Measurements from ENCODE around the gene PRPF4. TPM values are rescaled to one million over a fixed set of nuclear protein-coding genes. Genes with fewer than 3 reads are reported as not detected.

PRPF4 gene
- total RNA-seq, 4 donors from 2014 or later, result 13.4 to 20.5 (median 16.5) TPM

- H3K27me3 ChIP-seq, result peaks cover 27% of the 10 kb centered on the region
- TF ChIP-seq POLR2A (IDR thresholded peaks at IDR 0.05) (no peak), EP300 (IDR thresholded peaks at IDR 0.05) (no peak), CTCF (IDR thresholded peaks at IDR 0.05) (no peak), POLR2AphosphoS5 (IDR thresholded peaks at IDR 0.05) (no peak)
- WGBS, 2 donors (ENCODE audit: low coverage in 1 of 2), result 75 to 81% methylated on average over 6 to 8 of the region's 8 CpGs
- H3K9me3 ChIP-seq, result no peaks in the 10 kb centered on the region
- H3K27ac ChIP-seq, result no peak overlapping the region
- no peak overlapping the region for H3K4me3 ChIP-seq
- H3K4me1 ChIP-seq, result no peaks in the 10 kb centered on the region
- ATAC-seq, result no peak
- H3K36me3 ChIP-seq, result no peaks in the 10 kb centered on the region
Measured at GRCh38 chr9:113301548-113301947, 26.1 kb downstream of the PRPF4 start.

- Histone ChIP-seq H3K9me3 (no peaks in the 10 kb centered on the region), H3K4me1 (no peaks in the 10 kb centered on the region), H3K4me3 (no peak within 1 kb of the TSS), H3K36me3 (no peaks in the 10 kb centered on the region), H3K27me3 (peaks cover 37% of the 10 kb centered on the region), H3K27ac (no peak within 1 kb of the TSS)
- no peak for ATAC-seq
- WGBS, 2 donors (ENCODE audit: low coverage in 1 of 2), result 70 to 82% methylated on average over 8 to 22 of the region's 25 CpGs
- TF ChIP-seq POLR2AphosphoS5 (IDR thresholded peaks at IDR 0.05), result no peak
- no peak for TF ChIP-seq POLR2A (IDR thresholded peaks at IDR 0.05)
- TF ChIP-seq CTCF (IDR thresholded peaks at IDR 0.05), result no peak
- TF ChIP-seq EP300 (IDR thresholded peaks at IDR 0.05), result no peak
Measured at GRCh38 chr9:113302792-113303418, 27.4 kb downstream of the PRPF4 start, which contains the start of gene RNF183. Gene RNF183, minus strand, starts transcription at chr9:113303376. Its CDS starts 5,192 bp downstream, at chr9:113298184.

GRCh38 chr9:113306566-113306965 lies 31.1 kb downstream of the PRPF4 start:
- H3K9me3 ChIP-seq, result no peaks in the 10 kb centered on the region
- no peaks in the 10 kb centered on the region for H3K4me1 ChIP-seq
- WGBS, 2 donors (ENCODE audit: low coverage in 1 of 2), result 80 to 94% methylated on average over 1 of the region's 1 CpG
- H3K27me3 ChIP-seq, result peaks cover 37% of the 10 kb centered on the region
- no peak overlapping the region for H3K4me3 ChIP-seq
- ATAC-seq, result no peak
- no peak for TF ChIP-seq POLR2AphosphoS5 (IDR thresholded peaks at IDR 0.05)
- no peak for TF ChIP-seq EP300 (IDR thresholded peaks at IDR 0.05)
- TF ChIP-seq CTCF (IDR thresholded peaks at IDR 0.05), result no peak
- no peak for TF ChIP-seq POLR2A (IDR thresholded peaks at IDR 0.05)
- no peak overlapping the region for H3K27ac ChIP-seq
- no peaks in the 10 kb centered on the region for H3K36me3 ChIP-seq

- Histone ChIP-seq H3K4me3 (no peak overlapping the region), H3K9me3 (no peaks in the 10 kb centered on the region), H3K27ac (no peak overlapping the region), H3K4me1 (no peaks in the 10 kb centered on the region), H3K27me3 (peaks cover 37% of the 10 kb centered on the region), H3K36me3 (no peaks in the 10 kb centered on the region)
- ATAC-seq, result no peak
- TF ChIP-seq CTCF (IDR thresholded peaks at IDR 0.05), result no peak
- no peak for TF ChIP-seq EP300 (IDR thresholded peaks at IDR 0.05)
- TF ChIP-seq POLR2A (IDR thresholded peaks at IDR 0.05), result no peak
- no peak for TF ChIP-seq POLR2AphosphoS5 (IDR thresholded peaks at IDR 0.05)
- 50 to 52% methylated on average over 5 to 6 of the region's 8 CpGs for WGBS, 2 donors (ENCODE audit: low coverage in 1 of 2)
Measured at GRCh38 chr9:113307396-113307975, 32.0 kb downstream of the PRPF4 start.

All from gastroesophageal sphincter (tissue), 4 donors.